OCI-LY3 (cell line): Measurements from ENCODE around the gene GULP1.

Experiments used
- CTCF ChIP-seq: fragments of 200-600, 300-600 bp; sonication (generic); IDR thresholded peaks from 2 replicates; pipeline ENCODE4 v1.5.1; 2014; ENCODE audit warnings: antibody characterized with exemption, low read length, low read depth
- EZH2phosphoT487 ChIP-seq: fragments of 200-600 bp; shearing (Covaris generic); IDR thresholded peaks from 2 replicates; pipeline ENCODE4 v1.6.1; 2018; ENCODE audit warnings: antibody characterized with exemption, mixed run types, low read depth

- no peak for TF ChIP-seq CTCF
- no peak for TF ChIP-seq EZH2phosphoT487
Observed at GRCh38 chr2:188561473-188561979, 269.9 kb downstream of the GULP1 start.
